ENCODE data around the gene CHN1.

The CHN1 gene

GRCh38 chr2:174812037-174812436 lies 193.1 kb downstream of the CHN1 start:
- no peak for DNase-seq

GRCh38 chr2:174807931-174808330 lies 197.2 kb downstream of the CHN1 start:
- no peak for DNase-seq

- no peak for DNase-seq
These were observed 199.4 kb downstream of the CHN1 start for GRCh38 chr2:174805803-174806202.

- DNase-seq: no peak
These were observed 202.7 kb downstream of the CHN1 start for GRCh38 chr2:174802459-174802858.

- DNase-seq: no peak
These were observed 204.6 kb downstream of the CHN1 start for GRCh38 chr2:174800436-174801205.

GRCh38 chr2:174798801-174799200 lies 206.4 kb downstream of the CHN1 start:
- no peak for DNase-seq

GRCh38 chr2:174797781-174798276 lies 207.4 kb downstream of the CHN1 start:
- no peak for DNase-seq

GRCh38 chr2:174796319-174796771 lies 208.8 kb downstream of the CHN1 start:
- DNase-seq: no peak

GRCh38 chr2:174794851-174795374 lies 210.3 kb downstream of the CHN1 start:
- DNase-seq: peak; percentile 33

GRCh38 chr2:174792309-174793025 lies 212.7 kb downstream of the CHN1 start:
- DNase-seq: no peak

GRCh38 chr2:174791746-174792280 lies 213.4 kb downstream of the CHN1 start:
- DNase-seq: no peak

- DNase-seq: no peak
These were observed 214.2 kb downstream of the CHN1 start for GRCh38 chr2:174791020-174791419.

GRCh38 chr2:174789001-174789400 lies 216.2 kb downstream of the CHN1 start:
- DNase-seq: no peak

- no peak for DNase-seq
These were observed 216.8 kb downstream of the CHN1 start for GRCh38 chr2:174788291-174788929.

- no peak for DNase-seq
These were observed 217.5 kb downstream of the CHN1 start for GRCh38 chr2:174787487-174788205.

GRCh38 chr2:174786066-174786725 lies 219.0 kb downstream of the CHN1 start:
- DNase-seq: no peak

GRCh38 chr2:174785481-174785880 lies 219.7 kb downstream of the CHN1 start:
- DNase-seq: no peak

- no peak for DNase-seq
These were observed 220.3 kb downstream of the CHN1 start for GRCh38 chr2:174784909-174785308.

- DNase-seq: no peak
These were observed 220.9 kb downstream of the CHN1 start for GRCh38 chr2:174784316-174784715.

GRCh38 chr2:174781996-174782395 lies 223.2 kb downstream of the CHN1 start:
- no peak for DNase-seq

- no peak for DNase-seq
These were observed 223.9 kb downstream of the CHN1 start for GRCh38 chr2:174781298-174781697.

GRCh38 chr2:174780856-174781255 lies 224.3 kb downstream of the CHN1 start:
- no peak for DNase-seq
